Activated CD4-positive, alpha-beta T cell treated with anti-CD3 and anti-CD28 coated beads, Interleukin-2, Interleukin-6, amounts not matched to agents 100 ng/mL and 50 ng/mL, durations not matched to agents 16 hours and 8 hours (primary cell): ENCODE measurements around the gene COL15A1.
A peak's percentile ranks its signal among the peaks of the same experiment; 100 is the strongest.
"Not testable (repeated sequence)": the region's sequence is repeated elsewhere in the genome, so short reads cannot be mapped to it uniquely, and the experiment has no call there.

Experiments
- DNase-seq: peaks from one replicate; pipeline ENCODE4 v3.0.0-alpha.2; 2020

Gene COL15A1

GRCh38 chr9:98995971-98996504 is 52.3 kb downstream of the COL15A1 start:
- no peak for DNase-seq

GRCh38 chr9:98997604-98998003 is 53.9 kb downstream of the COL15A1 start:
- DNase-seq, result no peak

DNA sequence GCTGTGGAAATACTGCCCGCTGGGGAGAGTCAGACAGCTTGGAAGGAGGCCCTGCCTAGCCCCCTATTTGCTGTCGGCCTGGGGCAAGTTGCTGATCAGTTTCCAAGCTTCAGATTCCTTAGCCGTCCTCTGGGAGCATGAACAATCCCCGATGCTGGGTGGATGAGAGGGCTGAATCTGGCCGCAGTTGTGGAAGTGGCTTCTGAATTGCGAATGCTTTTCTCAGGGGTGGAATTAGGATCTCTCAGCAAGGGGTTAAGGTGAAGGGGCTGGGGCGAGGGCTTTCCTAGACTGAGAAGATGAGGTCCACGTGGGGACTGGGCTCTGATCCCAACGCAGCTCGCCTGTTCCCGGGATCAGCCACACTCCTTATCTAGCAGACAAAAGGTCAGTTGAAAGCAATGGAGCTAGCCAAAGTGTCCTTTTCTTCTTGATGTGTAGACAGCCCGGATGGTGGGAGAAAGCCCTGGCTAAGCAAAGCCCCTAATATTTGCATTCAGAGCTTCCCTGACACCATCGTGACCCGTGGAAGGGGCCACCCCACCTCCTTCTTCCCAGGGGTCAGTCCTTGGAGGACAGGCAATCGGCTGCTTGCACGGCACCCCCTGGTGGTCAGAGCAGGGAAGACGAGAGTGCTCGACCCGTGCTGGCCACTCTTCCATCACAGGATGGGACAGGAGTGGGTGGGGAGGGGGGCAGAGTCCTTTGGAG is 54.9 kb downstream of the COL15A1 start:
- peak; percentile 72 for DNase-seq

DNA sequence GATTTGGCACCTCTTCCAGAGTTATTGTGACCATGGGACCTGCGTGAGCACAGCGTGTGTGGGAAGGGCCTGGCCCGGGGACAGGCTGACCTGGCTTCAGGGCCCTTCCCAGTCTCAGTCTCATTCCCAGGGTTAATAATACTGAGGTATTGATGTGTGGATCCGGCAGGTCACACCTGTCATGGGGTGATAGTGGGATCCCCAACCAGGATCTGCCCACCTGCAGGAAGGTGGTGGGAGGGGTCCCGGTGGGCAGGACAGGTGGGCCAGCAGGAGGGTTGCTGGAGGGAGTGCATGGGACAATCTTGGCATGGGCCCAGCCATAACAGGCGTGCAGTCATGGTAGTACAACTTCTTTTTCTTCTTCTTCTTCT is 55.4 kb downstream of the COL15A1 start:
- DNase-seq, result no peak

- peak; percentile 58 for DNase-seq
These were observed 57.0 kb downstream of the COL15A1 start for GRCh38 chr9:99000476-99001395.

GRCh38 chr9:99001892-99002291 is 58.2 kb downstream of the COL15A1 start:
- no peak for DNase-seq

- no peak for DNase-seq
These were observed 59.0 kb downstream of the COL15A1 start for GRCh38 chr9:99002706-99003105.

DNA sequence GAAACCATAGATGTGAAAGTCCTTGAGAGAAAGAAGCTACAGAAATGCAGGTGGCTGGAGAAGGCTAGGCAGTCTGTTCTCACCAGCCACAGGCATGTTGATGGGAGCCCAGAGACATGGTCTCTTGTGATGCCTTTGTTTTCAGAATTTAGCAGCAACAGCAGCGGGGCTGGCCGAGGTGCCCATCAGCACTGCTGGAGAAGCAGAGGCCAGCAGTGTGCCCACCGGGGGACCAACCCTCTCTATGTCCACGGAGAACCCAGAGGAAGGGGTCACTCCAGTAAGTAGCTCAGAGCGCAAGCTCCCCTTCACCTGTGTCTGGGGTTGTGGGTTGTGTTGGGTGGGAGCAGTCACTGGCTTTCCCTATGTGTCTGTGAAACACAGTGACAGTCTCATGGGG is 59.6 kb downstream of the COL15A1 start:
- DNase-seq, result no peak

GRCh38 chr9:99004115-99004514 is 60.4 kb downstream of the COL15A1 start:
- DNase-seq, result no peak

- DNase-seq, result no peak
These were observed 61.2 kb downstream of the COL15A1 start for GRCh38 chr9:99004717-99005460.

DNA sequence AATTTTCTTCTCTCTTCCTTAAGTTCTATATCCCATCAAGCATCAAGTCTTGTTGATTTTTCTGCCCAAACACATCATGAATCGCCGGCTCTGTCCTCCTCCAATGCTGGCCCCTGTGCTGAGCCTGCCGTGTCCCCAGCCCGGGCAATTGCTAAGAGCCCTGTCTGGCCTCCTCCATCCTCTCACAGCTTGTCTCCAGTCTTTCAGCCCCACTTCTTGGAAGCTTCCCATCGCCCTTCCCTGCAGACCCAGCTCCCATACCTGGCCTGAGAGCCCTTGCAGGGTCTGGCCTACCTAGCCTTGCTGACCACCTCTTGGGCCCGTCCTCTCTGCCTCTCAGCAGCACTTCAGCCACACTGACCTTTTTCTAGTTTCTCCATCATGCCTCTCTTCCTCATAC is 61.9 kb downstream of the COL15A1 start:
- no peak for DNase-seq

GRCh38 chr9:99006511-99006910 is 62.8 kb downstream of the COL15A1 start:
- no peak for DNase-seq

DNA sequence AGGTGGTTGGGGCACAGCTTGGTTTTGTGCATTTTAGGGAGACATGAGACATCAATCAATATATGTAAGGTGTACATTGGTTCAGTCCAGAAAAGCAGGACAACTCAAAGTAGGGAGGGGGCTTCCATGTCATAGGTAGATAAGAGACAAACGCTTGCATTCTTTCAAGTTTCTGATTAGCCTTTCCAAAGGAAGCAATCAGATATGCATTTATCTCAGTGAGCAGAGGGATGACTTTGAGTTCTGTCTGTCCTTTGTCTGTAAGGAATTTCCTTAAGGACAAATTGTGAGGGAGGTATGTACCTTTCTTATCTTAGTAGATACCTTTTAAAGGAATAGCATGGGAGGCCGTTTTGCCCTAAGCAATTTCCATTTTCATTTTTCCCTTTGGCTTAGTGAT is 63.3 kb downstream of the COL15A1 start:
- DNase-seq, result no peak

GRCh38 chr9:99008203-99008602 is 64.5 kb downstream of the COL15A1 start:
- no peak for DNase-seq

DNA sequence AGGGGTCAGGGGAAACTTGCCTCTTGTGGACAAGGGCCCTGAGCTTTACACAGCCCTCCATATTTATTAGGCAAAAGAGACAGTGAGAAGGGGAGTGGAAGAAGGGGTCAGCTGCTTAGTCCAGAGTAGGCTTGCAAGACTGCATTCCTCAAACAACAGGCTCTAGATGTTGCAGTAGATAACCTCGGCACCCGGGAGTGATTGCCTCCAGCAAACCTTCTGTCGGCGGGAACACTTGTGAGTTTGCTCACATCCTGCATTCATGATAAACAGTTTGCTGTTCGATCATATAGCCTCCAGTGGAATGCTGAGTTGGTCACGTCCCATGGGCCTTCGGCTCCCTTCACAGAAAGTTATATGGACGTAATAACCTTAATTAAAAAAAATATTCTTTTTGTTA is 66.7 kb downstream of the COL15A1 start:
- DNase-seq, result not testable (repeated sequence)

GRCh38 chr9:99011161-99011709 is 67.5 kb downstream of the COL15A1 start:
- no peak for DNase-seq

DNA sequence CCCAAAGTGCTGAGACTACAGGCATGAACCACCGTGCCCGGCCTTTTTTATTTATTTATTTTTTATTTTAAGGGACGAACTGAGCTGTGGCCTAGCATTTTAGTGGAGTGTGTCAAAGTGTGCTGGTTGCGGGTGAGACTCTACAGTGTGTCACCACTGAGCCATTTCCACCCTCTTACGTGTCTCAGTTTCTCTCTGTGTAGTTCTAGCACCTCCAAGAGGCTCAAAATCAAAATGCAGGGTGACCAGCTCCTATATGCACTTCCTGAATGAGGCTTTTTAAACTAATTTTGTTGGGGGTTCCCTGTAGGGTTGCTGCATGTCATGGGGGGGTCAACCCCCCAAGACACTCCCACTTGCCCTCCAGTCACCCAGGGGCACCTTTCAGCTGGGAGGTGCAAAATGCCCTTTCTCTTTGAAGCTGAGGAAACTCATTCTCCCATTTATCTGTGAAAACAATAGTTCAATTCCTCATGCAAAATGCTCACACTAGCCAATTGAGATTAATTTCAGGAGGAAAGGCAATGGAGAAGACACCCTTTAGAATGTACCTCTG is 69.3 kb downstream of the COL15A1 start:
- DNase-seq, result no peak

GRCh38 chr9:99013550-99013949 is 69.8 kb downstream of the COL15A1 start:
- no peak for DNase-seq

DNA sequence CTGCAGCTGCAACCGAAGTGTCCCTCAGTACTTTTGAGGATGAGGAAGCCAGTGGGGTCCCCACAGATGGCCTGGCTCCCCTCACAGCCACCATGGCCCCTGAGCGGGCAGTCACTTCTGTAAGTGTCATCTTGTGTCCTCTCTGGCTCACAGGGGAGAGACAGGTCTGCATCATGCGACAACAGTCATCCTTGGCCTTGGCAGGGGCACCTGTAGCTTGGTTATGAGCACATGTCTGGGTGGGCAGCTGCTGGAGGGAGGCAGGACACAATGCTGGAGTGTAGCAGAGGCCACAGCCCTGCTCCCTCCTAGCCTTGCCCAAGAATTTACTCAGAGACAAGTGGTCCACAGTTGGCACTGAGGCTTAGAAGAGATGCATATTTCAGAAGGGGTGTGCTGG is 71.7 kb downstream of the COL15A1 start:
- DNase-seq, result no peak

- no peak for DNase-seq
These were observed 72.2 kb downstream of the COL15A1 start for GRCh38 chr9:99015890-99016289.

- DNase-seq, result no peak
These were observed 73.1 kb downstream of the COL15A1 start for GRCh38 chr9:99016681-99017387.

DNA sequence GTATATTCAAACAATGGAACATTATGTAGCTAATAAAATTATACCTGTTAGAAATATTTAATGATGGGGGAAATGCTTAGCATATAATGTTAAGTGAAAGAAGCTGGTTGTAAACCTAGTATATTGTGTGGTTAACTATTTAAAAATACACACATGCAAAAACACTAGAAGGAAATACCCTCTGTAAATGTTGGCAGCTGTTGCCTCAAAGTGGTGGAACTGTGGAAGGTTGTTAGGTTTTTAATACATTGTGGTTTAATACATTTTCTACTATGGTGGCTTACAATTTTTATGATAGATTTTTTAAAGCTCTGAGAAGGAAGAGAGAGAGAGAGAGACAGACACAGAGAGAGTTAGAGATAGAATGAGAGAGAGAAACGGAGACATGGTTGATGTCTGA is 74.9 kb downstream of the COL15A1 start:
- DNase-seq, result no peak
